GM19043 (cell line): ENCODE data around the gene RAB4B.
"Not testable (repeated sequence)": the region's sequence is repeated elsewhere in the genome, so short reads cannot be mapped to it uniquely, and the experiment has no call there.

ENCODE experiments used
- ATAC-seq: cut with Tn5 transposase; IDR thresholded peaks from one replicate; pipeline ENCODE4 v1.9.1; 2021; ENCODE audit warnings: low read depth; ENCODE audit not compliant: unreplicated experiment

The RAB4B gene

DNA sequence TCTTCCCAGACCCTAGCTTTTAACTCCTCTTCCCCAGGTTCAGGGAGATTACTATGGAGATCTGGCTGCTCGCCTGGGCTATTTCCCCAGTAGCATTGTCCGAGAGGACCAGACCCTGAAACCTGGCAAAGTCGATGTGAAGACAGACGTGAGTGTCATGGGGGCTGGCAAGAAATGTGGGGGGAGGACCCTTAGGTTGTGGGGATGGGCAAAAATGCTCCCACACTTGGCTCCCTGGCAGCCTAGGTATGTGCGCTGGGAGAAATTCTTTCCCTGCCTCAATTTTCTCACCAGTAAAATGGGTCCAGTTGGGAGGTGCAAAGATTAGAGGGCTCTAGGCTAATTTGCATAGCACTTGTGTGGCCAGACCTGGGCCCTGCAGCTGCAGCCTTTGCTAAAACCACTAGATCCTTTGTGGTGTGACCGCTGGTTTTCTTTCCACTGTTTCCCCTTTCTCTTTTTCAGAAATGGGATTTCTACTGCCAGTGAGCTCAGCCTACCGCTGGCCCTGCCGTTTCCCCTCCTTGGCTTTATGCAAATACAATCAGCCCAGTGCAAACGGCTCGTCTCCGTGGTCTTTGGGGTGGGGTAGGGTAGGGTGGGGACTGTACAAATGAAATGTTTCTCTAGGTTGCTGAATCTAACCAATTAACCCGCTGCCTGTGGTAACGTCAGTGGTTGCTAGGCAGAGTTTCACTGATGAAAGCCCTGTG, 959 bp upstream of the RAB4B start:
- peak; percentile 55 for ATAC-seq

DNA sequence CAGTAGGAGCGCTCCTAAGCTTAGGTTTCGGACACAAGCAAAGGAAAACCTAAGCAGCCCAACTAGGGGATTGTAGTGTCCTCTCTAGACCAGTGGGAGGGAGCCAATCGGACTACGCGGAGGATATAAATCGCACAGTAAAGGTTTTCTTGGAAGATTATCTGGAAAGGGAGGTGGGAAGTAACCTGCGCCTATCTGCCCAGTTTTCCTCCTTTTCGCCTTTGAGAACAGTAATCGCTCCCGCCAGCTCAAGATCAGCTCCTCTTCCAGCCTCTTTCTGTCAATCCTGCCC, 456 bp upstream of the RAB4B start:
- ATAC-seq, result no peak

DNA sequence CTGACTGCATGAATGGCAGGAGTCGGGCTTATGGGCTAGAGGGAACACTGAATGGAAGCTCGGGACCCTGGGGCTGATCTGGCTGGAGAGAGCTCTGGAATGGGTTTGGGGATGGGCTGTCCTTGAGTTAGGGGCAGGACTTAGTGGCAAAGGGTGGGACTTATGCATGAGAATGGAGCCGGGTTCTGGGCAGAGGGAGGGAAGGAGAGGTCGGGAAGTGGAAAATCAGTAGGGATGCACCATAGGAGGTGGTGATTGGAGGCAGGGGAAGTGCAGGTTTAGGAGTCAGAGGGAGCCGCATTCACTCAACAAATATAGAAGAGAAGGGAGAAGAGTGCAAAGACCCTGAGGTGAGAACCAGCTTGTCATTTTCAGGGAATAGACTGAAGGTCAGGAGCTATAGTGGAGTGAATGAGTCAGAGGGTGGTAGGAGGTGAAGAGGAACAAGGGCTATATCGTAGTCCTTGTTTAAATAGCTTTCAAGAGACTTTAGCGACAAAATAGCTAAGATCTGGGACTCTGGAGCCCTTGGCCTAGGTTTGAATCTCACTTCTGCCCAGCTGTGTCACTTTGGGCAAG, 748 bp downstream of the RAB4B start:
- no peak for ATAC-seq

DNA sequence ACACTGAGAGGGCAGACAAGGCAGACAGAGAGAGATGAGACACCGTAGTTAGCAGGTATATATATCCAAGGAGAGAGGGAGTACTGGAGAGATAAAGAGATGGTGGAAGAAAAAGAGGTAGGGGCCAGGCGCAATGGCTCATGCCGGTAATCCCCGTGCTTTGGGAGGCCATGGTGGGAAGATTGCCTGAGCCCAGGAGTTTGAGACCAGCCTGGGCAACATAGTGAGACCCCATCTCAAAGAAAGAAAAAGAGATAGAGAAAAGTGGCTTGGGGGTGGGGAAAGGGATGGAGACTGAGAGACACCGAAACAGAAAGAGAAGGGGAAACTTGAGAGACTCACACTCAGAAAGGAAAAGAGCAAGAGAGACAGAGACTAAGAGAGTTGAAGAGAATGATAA, 2.5 kb downstream of the RAB4B start:
- no peak for ATAC-seq

DNA sequence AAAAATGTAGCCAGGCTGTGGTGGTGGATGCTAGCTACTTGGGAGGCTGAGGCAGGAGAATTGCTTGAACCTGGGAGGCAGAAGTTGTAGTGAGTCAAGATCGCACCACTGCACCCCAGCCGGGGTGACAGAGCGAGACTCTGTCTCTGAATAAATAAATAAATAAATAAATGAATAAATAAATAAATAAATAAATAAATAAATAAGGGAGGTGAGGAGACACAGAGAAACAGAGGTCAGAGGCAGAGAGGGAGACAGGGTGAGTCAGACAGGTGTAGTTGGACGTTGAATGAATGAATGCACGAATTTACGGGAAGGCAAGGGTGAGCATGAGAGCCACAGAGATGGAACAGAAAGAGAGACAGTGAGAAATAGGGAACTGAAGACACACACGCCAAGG, 3.1 kb downstream of the RAB4B start:
- no peak for ATAC-seq

DNA sequence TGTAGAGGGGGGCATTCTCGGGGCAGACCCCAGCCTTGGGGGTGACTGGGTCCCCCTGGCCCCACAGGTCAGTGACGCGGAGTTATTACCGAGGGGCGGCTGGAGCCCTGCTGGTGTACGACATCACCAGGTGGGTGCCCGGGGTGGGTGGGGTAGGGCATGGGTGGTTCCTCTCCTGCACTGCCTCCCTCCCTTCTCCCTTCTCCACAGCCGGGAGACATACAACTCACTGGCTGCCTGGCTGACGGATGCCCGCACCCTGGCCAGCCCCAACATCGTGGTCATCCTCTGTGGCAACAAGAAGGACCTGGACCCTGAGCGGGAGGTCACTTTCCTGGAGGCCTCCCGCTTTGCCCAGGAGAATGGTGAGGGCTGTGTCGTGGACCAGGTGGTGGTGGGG, 5.7 kb downstream of the RAB4B start:
- ATAC-seq, result no peak

DNA sequence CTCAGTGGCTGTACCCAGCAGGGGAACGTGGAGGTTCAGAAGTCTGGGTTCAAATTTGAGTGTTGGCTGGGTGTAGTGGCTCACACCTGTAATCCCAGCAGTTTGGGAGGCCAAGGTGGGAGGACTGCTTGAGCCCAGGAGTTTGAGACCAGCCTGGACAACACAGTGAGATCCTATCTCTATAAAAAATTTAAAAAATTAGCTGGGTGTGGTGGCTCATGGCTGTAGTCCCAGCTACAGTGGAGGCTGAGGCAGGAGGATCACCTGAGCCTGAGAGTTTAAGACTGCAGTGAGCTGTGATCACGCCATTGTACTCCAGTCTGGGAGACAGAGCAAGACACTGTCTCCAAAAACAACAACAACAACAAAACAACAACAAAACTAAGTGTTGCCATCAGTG, 6.1 kb downstream of the RAB4B start:
- ATAC-seq, result not testable (repeated sequence)

DNA sequence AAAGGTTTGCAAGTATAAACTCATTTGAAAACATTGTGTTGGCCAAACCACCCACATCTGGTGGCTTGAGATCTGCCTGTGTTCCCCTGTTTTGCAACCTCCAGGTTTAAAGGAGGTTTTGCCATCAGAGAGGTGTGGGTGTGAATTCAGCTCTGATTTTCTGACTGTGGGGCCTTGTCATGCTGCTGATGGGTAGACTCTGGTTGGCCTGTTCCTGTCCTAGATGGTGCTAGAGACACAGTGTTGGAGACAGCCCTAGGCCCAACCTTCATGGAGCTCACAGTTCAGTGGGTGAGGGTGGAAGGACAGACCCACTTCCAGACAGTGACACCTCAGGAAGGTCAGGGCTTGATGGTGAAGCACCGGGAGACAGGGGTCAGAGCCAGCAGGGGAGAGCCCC, 7.5 kb downstream of the RAB4B start:
- no peak for ATAC-seq

DNA sequence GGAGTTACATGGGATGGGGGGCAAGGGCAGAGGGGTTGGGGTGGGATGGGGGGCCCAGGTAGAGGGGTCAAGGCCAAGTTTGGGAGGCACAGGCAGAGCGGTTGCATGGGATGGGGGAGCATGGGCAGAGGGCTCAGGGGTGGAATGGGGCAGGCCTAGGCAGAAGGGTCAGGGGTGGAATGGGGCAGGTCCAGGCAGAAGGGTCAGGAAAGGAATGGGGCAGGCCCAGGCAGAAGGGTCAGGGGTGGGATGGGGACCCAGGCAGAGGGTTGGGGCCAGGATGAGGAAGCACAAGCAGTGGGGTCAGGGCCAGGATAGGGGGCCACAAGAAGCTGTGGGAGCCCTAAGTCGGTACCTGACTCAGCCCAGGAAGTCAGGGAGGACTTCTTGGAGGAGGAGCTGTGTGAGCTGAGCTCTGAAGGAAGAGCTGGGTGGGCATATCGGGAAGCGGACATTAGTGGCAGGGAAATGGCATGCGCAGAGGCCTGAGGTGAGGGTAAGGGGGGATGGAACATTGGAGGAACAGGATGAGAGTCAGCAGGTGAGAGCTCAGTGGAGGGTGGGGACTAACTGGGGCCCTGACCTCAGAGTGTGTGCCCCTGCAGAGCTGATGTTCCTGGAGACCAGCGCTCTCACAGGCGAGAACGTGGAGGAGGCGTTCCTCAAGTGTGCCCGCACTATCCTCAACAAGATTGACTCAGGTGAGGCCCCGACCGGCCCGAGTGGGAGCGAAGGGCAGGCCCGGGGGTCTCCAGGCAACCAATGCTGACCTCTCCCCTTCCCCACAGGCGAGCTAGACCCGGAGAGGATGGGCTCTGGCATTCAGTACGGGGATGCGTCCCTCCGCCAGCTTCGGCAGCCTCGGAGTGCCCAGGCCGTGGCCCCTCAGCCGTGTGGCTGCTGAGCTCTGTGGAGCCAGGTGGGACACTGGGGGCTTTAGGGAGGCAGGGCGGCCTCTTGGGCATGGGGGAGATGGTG, 8.3 kb downstream of the RAB4B start:
- ATAC-seq, result no peak

DNA sequence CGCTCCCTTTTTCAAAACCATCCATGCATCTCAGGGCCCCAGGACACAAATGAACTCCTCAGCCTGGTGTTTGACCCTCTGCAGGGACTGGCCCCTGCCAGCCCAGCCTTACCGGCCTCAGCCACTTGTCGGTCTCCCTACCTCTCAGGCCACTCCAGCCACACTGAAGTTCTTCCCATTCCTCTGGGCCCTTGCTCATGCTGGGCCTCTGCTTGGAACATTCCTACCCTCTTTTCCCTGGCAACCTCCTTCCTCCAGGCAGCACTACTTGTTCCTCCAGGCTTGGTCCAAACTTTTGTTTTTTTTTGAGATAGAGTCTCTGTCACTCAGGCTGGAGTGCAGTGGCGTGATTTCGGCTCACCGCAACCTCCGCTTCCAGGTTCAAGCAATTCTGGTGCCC, 13.3 kb downstream of the RAB4B start:
- ATAC-seq, result no peak

DNA sequence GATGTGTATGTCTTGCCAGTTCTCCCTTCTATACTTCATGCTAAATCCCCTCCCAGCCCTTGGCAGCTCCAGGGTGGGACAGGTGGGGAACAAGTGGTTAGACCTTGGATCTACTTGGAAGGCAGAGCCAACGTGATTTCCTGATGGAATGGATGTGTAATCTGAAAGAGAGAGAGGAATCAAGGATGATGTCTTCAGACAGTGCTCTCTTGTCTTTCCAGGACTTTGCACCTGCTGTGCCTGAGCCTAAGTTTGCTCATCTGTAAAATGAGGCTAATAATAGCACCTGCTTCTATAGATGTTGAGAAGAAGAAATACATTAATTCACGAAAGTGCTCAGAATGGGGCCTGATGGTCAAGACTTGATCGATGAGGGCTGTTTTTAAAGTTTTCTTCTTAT, 13.9 kb downstream of the RAB4B start:
- no peak for ATAC-seq

DNA sequence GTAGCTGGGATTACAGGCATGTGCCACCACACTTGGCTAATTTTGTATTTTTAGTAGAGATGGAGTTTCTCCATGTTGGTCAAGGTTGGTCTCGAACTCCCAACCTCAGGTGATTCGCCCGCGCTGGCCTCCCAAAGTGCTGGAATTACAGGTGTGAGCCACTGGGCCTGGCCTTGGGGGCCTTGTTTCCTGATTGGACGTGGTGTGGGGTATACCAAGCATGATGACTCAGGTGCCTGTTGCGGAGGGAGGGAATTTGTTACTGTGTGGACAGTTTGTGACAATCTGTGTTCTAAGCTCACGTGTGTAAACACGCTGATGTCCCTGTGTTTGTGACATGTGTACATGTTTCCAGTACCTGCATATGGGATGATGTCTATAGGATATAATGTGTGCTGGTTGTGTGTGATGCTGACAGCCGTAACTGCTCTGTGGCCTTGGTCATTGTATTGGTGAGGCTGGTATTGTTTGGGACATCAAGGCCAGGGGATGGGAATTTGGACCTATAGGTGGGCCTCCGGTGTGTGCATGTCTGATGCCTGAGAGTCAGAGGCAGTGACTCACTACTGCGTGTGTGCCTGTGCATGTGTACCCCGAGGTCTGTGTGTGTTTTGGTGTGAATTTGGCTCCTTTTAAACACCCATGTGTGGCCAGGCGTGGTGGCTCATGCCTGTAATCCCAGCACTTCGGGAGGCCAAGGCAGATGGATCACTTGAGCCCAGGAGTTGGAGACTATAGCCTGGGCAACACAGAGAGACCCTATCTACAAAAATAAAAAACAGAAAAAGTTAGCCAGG, 19.3 kb downstream of the RAB4B start:
- ATAC-seq, result no peak

DNA sequence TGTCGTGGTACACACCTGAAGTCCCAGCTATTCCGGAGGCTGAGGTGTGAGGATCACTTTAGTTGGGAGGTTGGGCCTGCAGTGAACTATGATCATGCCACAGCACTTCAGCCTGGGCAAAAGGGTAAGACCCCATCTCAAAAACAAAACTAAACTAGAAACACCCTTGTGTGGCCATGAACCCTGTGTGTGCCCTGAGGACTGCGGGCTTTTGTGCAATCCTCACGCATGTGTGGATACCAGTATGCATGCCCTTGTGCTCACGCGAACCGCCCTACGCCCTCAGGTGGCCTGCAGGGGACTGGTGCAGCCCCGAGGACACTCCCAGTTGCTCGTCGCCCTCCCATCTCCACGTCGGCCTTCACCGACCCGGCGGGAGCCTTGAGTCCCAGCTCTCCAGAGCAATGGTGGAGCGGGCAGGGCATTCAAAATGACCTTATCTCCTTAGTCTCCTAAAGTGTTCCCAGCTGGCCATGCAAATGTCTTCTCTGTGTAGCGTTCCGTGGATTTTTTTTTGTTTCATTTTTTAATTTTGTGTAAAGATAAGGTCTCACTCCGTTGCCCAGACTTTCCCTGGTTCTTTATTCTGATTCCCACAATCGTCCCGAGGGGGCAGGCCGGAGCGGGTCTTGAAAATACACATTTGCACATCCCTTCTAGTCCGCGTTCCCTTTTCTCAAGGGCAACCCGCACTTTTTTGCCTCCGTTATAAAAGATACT, 20.1 kb downstream of the RAB4B start:
- ATAC-seq, result no peak

DNA sequence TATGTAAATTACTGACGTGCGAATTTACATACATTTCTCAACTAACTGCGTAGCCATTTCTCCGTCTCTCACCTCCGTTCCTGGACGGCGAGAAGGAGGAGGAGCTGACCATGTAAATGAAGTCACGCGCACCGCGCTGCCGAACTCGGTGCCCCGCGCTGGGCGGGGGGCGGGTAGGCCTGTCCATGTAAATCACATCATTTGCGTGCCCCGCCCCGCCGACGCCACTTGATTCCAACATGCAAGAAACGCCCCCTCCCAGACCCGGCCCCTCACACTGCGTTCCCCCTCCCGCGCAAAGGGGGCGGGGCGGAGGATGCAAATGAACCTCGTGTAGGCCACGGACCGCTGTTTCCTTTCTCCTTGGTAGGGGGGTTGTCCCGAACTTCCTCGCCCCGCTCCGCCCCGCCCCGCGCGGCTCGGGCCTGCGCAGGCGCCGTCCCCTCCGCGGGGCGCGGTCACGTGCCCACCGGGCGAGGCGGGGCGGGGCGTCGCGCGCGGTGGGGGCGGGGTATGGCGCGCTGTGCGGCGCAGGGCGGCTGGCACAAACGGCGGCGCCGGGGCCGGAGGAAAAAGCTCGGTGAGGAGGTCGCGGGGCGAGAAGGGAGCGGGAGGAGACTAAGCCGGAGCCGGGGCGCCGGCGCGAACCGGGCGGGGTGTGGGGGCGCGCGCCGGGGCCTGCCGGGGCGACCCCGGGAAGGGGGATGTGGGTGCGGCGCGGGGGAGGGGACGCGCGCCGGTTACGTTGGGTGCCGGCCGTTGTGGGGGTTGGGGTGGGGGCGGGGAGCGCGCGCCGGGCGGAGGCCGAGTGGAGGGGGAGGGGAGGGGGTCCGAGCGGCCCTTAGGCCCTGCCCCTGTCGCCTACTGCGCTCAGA, 20.9 kb downstream of the RAB4B start, which contains the start of gene EGLN2:
Gene EGLN2, plus strand, starts transcription at position 509 of the 875 bp plus-strand sequence. CDS start 1,382 bp downstream, outside the sequence.
- peak; percentile 67 for ATAC-seq

DNA sequence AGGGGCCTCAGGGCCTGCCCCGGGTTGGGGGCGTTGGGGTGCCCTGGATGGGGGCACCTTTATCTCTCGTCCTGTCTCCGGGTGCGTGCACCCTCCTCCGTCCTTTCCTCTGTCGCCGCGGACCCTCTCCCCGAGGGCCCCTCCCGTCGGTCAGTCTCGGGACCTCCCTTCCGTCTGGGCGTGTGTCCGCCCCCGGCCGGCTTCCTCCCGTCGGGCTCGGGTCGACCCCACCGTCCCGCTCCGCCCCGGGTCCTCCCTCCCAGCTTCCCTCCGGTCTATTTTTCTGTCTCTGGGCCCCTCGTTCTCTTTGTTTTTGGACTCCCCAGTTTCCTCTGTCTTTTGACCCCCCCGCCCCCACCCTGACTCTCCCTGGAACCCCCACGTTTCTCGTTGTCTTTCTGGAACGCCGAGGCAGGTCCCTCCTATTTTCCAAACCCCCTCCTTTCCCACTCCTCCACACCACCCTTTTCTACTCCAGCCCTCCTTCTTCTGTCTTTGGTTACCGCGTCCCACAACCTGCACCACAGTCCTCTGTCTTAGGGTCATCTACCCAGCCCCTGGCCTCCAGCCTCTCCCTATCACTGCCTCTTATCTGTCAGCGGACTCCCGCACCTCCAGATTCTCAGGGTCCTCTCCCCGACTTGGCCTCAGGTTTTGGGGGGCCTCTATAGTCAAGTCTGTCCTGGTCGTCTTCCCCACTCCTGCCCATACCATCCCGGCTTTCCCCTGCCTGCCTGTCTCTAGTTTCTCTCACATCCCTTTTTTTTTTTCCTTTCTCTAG, 21.7 kb downstream of the RAB4B start:
- ATAC-seq, result no peak

DNA sequence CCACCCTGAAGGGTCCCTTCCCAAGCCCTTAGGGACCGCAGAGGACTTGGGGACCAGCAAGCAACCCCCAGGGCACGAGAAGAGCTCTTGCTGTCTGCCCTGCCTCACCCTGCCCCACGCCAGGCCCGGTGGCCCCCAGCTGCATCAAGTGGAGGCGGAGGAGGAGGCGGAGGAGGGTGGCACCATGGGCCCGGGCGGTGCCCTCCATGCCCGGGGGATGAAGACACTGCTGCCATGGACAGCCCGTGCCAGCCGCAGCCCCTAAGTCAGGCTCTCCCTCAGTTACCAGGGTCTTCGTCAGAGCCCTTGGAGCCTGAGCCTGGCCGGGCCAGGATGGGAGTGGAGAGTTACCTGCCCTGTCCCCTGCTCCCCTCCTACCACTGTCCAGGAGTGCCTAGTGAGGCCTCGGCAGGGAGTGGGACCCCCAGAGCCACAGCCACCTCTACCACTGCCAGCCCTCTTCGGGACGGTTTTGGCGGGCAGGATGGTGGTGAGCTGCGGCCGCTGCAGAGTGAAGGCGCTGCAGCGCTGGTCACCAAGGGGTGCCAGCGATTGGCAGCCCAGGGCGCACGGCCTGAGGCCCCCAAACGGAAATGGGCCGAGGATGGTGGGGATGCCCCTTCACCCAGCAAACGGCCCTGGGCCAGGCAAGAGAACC, 22.4 kb downstream of the RAB4B start:
- ATAC-seq, result no peak

DNA sequence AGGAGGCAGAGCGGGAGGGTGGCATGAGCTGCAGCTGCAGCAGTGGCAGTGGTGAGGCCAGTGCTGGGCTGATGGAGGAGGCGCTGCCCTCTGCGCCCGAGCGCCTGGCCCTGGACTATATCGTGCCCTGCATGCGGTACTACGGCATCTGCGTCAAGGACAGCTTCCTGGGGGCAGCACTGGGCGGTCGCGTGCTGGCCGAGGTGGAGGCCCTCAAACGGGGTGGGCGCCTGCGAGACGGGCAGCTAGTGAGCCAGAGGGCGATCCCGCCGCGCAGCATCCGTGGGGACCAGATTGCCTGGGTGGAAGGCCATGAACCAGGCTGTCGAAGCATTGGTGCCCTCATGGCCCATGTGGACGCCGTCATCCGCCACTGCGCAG, 22.9 kb downstream of the RAB4B start:
- no peak for ATAC-seq
